Bronchial epithelial cell (primary cell): Measurements from ENCODE around the gene UGT1A3. TPM values are rescaled to one million over a fixed set of nuclear protein-coding genes. Genes with fewer than 3 reads are reported as not detected.

Experiments used
- DNase-seq: peaks from one replicate; pipeline ENCODE4 v3.0.0-alpha.2; 2010; ENCODE audit warnings: low read depth
- FAIRE-seq: peaks from 2 replicates; lab custom pipeline; 2011; peaks lifted over from hg19 to GRCh38; lab: Jason Lieb, UNC
- H3K27me3 ChIP-seq: 2 replicates; pipeline ENCODE4 v1.5.1; 2011; ENCODE audit warnings: low read length; ENCODE audit not compliant: control insufficient read depth, insufficient read depth
- H3K36me3 ChIP-seq: 2 replicates; pipeline ENCODE4 v1.5.1; 2011; ENCODE audit warnings: low read length; ENCODE audit not compliant: control insufficient read depth, insufficient read depth
- H3K4me3 ChIP-seq: 2 replicates; pipeline ENCODE4 v1.5.1; 2011; ENCODE audit warnings: mild to moderate bottlenecking, low read depth, low read length, control low read depth
- total RNA-seq: library from RNA; depleted of rRNA; stranded (reverse); fragments of >200 nt; gene quantifications from 2 replicates; pipeline ENCODE4 v1.2.1, GENCODE V29; 2014
- TF ChIP-seq, protein P1 (sequence below): IDR thresholded peaks from 2 replicates; pipeline ENCODE4 v1.5.1; 2011; ENCODE audit warnings: mild to moderate bottlenecking, moderate library complexity, low read length, control low read depth, inconsistent platforms; ENCODE audit not compliant: insufficient read depth, severe bottlenecking

Gene UGT1A3
- total RNA-seq, 1 donor from 2014 or later: not detected

- FAIRE-seq (no peak), DNase-seq (no peak)
Observed at GRCh38 chr2:233816334-233816733, 87.5 kb downstream of the UGT1A3 start.

GRCh38 chr2:233816771-233817170, 87.9 kb downstream of the UGT1A3 start:
- TF ChIP-seq, protein P1, sequence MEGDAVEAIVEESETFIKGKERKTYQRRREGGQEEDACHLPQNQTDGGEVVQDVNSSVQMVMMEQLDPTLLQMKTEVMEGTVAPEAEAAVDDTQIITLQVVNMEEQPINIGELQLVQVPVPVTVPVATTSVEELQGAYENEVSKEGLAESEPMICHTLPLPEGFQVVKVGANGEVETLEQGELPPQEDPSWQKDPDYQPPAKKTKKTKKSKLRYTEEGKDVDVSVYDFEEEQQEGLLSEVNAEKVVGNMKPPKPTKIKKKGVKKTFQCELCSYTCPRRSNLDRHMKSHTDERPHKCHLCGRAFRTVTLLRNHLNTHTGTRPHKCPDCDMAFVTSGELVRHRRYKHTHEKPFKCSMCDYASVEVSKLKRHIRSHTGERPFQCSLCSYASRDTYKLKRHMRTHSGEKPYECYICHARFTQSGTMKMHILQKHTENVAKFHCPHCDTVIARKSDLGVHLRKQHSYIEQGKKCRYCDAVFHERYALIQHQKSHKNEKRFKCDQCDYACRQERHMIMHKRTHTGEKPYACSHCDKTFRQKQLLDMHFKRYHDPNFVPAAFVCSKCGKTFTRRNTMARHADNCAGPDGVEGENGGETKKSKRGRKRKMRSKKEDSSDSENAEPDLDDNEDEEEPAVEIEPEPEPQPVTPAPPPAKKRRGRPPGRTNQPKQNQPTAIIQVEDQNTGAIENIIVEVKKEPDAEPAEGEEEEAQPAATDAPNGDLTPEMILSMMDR: no peak
- DNase-seq: no peak
- peak; percentile 70 for FAIRE-seq
- peaks cover 2% of the 10 kb centered on the region for H3K27me3 ChIP-seq
- H3K4me3 ChIP-seq: no peak overlapping the region
- no peaks in the 10 kb centered on the region for H3K36me3 ChIP-seq

More at GRCh38 chr2:233816334-233816733, 87.5 kb downstream of the UGT1A3 start:
- no peak overlapping the region for H3K4me3 ChIP-seq
- H3K27me3 ChIP-seq: peaks cover 2% of the 10 kb centered on the region
- TF ChIP-seq, protein P1: no peak
- no peaks in the 10 kb centered on the region for H3K36me3 ChIP-seq

DNA sequence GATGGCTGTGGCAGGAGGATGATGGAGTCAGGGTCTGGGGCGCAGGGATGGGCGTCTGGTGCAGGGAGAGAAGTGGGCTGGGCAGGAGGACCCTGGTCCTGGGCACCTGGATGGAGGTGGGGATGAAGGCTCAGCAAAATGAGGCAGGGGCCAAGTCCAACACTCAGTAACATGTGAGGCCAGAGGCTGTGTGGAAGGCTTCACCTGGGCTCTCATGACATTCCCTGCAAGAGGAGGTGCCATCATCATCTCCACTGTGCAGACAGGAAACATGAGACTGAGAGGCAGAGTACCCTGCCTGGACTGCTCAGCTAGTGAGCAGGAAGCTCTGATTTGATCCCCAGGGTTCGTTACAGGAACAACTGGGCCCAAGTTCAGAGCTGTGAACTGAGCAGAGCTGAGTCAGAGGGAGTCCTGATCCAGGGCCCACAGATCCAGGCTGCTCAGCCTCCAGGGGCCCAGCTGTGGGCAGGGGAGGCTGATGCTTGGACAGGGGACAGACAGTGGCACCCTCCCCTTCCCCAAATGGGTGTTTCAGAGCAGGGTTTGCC, 88.6 kb downstream of the UGT1A3 start:
- Histone ChIP-seq H3K4me3 (no peak overlapping the region), H3K36me3 (no peaks in the 10 kb centered on the region), H3K27me3 (peaks cover 2% of the 10 kb centered on the region)
- no peak for DNase-seq
- TF ChIP-seq, protein P1: no peak
- no peak for FAIRE-seq

DNA sequence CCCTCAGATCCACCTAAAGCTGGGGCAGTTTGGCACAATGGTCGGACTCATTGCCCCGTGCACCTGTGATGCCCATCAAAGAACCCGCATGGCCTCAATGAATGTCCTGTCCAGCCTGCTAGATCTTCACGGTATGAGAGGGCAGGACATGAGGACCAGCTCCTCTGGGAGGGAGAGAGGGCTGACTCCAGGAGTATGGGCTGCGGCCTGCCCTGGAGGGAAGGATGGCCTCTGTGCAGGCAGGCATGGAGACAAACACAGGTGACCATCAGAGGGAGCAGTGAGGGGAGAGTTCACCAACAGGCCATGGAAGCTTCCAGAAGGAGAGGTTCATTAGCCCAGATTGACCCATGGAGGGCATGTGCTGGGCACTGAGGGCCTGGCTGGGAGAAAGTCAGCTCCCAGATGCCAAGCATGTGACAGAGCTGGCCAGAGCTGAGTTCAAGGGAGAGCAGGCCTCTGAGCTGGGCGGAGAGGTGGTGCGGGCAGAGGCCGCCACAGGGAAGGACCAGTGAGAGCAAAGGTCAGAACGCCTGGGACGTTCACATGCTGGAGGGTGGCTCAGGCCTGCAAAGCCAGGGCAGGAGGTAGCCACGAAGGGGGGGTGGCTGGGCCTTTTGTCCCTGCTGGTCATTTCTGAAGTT, 89.3 kb downstream of the UGT1A3 start:
- FAIRE-seq (no peak), DNase-seq (no peak)
- Histone ChIP-seq H3K4me3 (no peak overlapping the region), H3K36me3 (no peaks in the 10 kb centered on the region), H3K27me3 (peaks cover 2% of the 10 kb centered on the region)
- TF ChIP-seq, protein P1: no peak

- no peak for DNase-seq
- FAIRE-seq: no peak
- Histone ChIP-seq H3K4me3 (no peak overlapping the region), H3K27me3 (no peaks in the 10 kb centered on the region), H3K36me3 (no peaks in the 10 kb centered on the region)
- TF ChIP-seq, protein P1: no peak
Observed at GRCh38 chr2:233818639-233819621, 90.1 kb downstream of the UGT1A3 start.
